Liver (tissue), 3 donors: ENCODE data around the gene FRYL.

Experiments used
- FOXA1 ChIP-seq: IDR thresholded peaks from 2 replicates; pipeline ENCODE4 v1.6.1; 2016; ENCODE audit warnings: antibody characterized with exemption
- JUND ChIP-seq, 2 donors: IDR thresholded peaks; 2 replicates each; pipeline ENCODE4 v1.6.1; 2016; ENCODE audit warnings: antibody characterized with exemption in 2 of 2
- RXRA ChIP-seq, 2 donors: IDR thresholded peaks; 2 replicates each; pipeline ENCODE4 v1.6.1; 2017 to 2018; ENCODE audit warnings: antibody characterized with exemption in 2 of 2, mild to moderate bottlenecking in 1 of 2
- SP1 ChIP-seq: IDR thresholded peaks from 2 replicates; pipeline ENCODE4 v1.6.1; 2018; ENCODE audit warnings: antibody characterized with exemption, mild to moderate bottlenecking
- YY1 ChIP-seq: IDR thresholded peaks from 2 replicates; pipeline ENCODE4 v1.6.1; 2016; ENCODE audit warnings: antibody characterized with exemption, mild to moderate bottlenecking
- TF ChIP-seq, protein P1 (sequence below): fragments of 150-350 bp; IDR thresholded peaks from 2 replicates; pipeline ENCODE4 v1.5.1; 2017; ENCODE audit warnings: improper control_type of control experiment, low read depth, low read length; ENCODE audit not compliant: missing input control
- TF ChIP-seq, protein P2 (sequence below): IDR thresholded peaks from 2 replicates; pipeline ENCODE4 v1.6.1; 2016; ENCODE audit warnings: antibody characterized with exemption
- TF ChIP-seq, protein P3 (sequence below): IDR thresholded peaks from 2 replicates; pipeline ENCODE4 v1.6.1; 2016; ENCODE audit warnings: antibody characterized with exemption, mild to moderate bottlenecking
- TF ChIP-seq, protein P4 (sequence below): IDR thresholded peaks from 2 replicates; pipeline ENCODE4 v1.6.1; 2016; ENCODE audit warnings: antibody characterized with exemption
- donor health status: healthy.
- donor health status: healthy.

DNA sequence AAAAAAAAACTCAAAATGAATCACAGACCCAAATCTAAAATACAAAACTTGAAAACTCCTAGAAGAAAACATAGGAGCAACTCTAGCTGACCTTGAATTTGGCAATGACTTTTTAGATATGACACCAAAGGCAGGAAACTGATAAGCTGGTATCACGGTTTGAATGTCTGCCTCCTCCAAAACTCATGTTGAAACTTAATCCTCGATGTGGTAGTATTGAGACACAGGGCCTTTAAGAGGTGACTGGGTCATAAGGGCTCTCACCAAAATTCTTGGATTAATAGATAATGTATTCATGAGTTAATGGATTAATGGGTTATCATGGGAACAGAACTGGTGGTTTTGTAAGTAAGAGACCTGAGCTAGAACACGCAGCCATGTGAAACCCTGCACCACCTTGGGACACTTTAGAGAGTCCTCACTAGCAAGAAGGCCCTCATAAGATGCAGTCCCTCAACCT, 40.5 kb downstream of the FRYL start:
- TF ChIP-seq SP1 (no peak), YY1 (no peak), RXRA (IDR thresholded peaks at IDR 0.05) (peak in 1 of 2 donors; percentile 18), JUND (IDR thresholded peaks at IDR 0.05) (no peak), FOXA1 (no peak)
- TF ChIP-seq, protein P1, sequence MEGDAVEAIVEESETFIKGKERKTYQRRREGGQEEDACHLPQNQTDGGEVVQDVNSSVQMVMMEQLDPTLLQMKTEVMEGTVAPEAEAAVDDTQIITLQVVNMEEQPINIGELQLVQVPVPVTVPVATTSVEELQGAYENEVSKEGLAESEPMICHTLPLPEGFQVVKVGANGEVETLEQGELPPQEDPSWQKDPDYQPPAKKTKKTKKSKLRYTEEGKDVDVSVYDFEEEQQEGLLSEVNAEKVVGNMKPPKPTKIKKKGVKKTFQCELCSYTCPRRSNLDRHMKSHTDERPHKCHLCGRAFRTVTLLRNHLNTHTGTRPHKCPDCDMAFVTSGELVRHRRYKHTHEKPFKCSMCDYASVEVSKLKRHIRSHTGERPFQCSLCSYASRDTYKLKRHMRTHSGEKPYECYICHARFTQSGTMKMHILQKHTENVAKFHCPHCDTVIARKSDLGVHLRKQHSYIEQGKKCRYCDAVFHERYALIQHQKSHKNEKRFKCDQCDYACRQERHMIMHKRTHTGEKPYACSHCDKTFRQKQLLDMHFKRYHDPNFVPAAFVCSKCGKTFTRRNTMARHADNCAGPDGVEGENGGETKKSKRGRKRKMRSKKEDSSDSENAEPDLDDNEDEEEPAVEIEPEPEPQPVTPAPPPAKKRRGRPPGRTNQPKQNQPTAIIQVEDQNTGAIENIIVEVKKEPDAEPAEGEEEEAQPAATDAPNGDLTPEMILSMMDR: no peak
- TF ChIP-seq, protein P2, sequence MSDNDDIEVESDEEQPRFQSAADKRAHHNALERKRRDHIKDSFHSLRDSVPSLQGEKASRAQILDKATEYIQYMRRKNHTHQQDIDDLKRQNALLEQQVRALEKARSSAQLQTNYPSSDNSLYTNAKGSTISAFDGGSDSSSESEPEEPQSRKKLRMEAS: no peak
- TF ChIP-seq, protein P3, sequence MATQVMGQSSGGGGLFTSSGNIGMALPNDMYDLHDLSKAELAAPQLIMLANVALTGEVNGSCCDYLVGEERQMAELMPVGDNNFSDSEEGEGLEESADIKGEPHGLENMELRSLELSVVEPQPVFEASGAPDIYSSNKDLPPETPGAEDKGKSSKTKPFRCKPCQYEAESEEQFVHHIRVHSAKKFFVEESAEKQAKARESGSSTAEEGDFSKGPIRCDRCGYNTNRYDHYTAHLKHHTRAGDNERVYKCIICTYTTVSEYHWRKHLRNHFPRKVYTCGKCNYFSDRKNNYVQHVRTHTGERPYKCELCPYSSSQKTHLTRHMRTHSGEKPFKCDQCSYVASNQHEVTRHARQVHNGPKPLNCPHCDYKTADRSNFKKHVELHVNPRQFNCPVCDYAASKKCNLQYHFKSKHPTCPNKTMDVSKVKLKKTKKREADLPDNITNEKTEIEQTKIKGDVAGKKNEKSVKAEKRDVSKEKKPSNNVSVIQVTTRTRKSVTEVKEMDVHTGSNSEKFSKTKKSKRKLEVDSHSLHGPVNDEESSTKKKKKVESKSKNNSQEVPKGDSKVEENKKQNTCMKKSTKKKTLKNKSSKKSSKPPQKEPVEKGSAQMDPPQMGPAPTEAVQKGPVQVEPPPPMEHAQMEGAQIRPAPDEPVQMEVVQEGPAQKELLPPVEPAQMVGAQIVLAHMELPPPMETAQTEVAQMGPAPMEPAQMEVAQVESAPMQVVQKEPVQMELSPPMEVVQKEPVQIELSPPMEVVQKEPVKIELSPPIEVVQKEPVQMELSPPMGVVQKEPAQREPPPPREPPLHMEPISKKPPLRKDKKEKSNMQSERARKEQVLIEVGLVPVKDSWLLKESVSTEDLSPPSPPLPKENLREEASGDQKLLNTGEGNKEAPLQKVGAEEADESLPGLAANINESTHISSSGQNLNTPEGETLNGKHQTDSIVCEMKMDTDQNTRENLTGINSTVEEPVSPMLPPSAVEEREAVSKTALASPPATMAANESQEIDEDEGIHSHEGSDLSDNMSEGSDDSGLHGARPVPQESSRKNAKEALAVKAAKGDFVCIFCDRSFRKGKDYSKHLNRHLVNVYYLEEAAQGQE: no peak
- TF ChIP-seq, protein P4, sequence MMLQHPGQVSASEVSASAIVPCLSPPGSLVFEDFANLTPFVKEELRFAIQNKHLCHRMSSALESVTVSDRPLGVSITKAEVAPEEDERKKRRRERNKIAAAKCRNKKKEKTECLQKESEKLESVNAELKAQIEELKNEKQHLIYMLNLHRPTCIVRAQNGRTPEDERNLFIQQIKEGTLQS: no peak
